K562 (cell line): Measurements from ENCODE around the gene ORC1. TPM values are rescaled to one million over a fixed set of nuclear protein-coding genes. Genes with fewer than 3 reads are reported as not detected.

Source experiments
- E2F6 ChIP-seq, 2 experiments: IDR thresholded peaks; 2 replicates each; pipeline ENCODE4 v1.6.1; 2011; ENCODE audit warnings: borderline replicate concordance in 1 of 2, control low read depth in 1 of 2, low read depth in 1 of 2, low read length in 1 of 2, mild to moderate bottlenecking in 1 of 2, mixed read lengths in 1 of 2, moderate library complexity in 1 of 2; ENCODE audit not compliant: insufficient read depth in 1 of 2, insufficient read length in 1 of 2, poor library complexity in 1 of 2, severe bottlenecking in 1 of 2; ENCODE audit errors: extremely low read depth in 1 of 2
- ETS1 ChIP-seq: conservative IDR thresholded peaks from 2 replicates; pipeline ENCODE4 v1.6.1; 2011; ENCODE audit warnings: low read depth, mild to moderate bottlenecking, low read length; ENCODE audit not compliant: control insufficient read depth
- MLX ChIP-seq, 2 experiments: fragments of 450-650 bp in 1 of 2; sonication (generic) in 1 of 2; formaldehyde crosslinking; conservative IDR thresholded peaks; 2 replicates each; pipeline versions ENCODE4 v1.4.0 to v1.8.1; 2020 to 2022; ENCODE audit warnings: mild to moderate bottlenecking in 1 of 2, missing genetic modification reagents in 1 of 2
- NR2C2 ChIP-seq, 2 experiments: fragments of 200-800 bp in 1 of 2; sonication (Bioruptor generic) in 1 of 2; sonication (generic) in 1 of 2; formaldehyde crosslinking in 1 of 2; IDR thresholded peaks; 2 replicates each; pipeline versions ENCODE4 v1.6.1 to v1.8.0; 2016 to 2022; ENCODE audit warnings: mild to moderate bottlenecking in 1 of 2, missing compliant biosample characterization in 1 of 2, missing genetic modification characterization in 1 of 2, missing genetic modification reagents in 1 of 2
- NRF1 ChIP-seq, 2 experiments: fragments of 450-650 bp; IDR thresholded peaks in 1 of 2; conservative IDR thresholded peaks in 1 of 2; 2 replicates each; pipeline ENCODE4 v1.6.1; 2014; ENCODE audit warnings: mild to moderate bottlenecking in 2 of 2
- PPARD ChIP-seq: fragments of 250-450 bp; sonication (Bioruptor Pico); IDR thresholded peaks from 2 replicates; pipeline ENCODE4 v1.8.0; 2022; ENCODE audit warnings: inconsistent platforms, mild to moderate bottlenecking, moderate library complexity
- PRDM10 ChIP-seq: fragments of 450-650 bp; IDR thresholded peaks from 2 replicates; pipeline ENCODE4 v1.6.1; 2018; ENCODE audit not compliant: partially characterized antibody
- PRPF4 ChIP-seq: fragments of 200-400 bp; formaldehyde crosslinking; IDR thresholded peaks from one replicate; pipeline ENCODE4 v1.6.1; 2017; ENCODE audit warnings: low read length, low read depth, mild to moderate bottlenecking; ENCODE audit not compliant: insufficient read depth, poor library complexity, severe bottlenecking
- PYGO2 ChIP-seq: fragments of 450-650 bp; IDR thresholded peaks from 2 replicates; pipeline ENCODE4 v1.6.1; 2016; ENCODE audit warnings: mild to moderate bottlenecking, missing genetic modification characterization, moderate library complexity, missing compliant biosample characterization
- SETDB1 ChIP-seq: IDR thresholded peaks from one replicate; pipeline ENCODE4 v1.6.1; 2012; ENCODE audit warnings: low read length, control low read depth, inconsistent platforms
- SNIP1 ChIP-seq: fragments of 450-650 bp; IDR thresholded peaks from 2 replicates; pipeline ENCODE4 v1.7.1; 2017; ENCODE audit warnings: low read depth, mild to moderate bottlenecking
- SP2 ChIP-seq: IDR thresholded peaks from 2 replicates; pipeline ENCODE4 v1.6.1; 2011; ENCODE audit warnings: mild to moderate bottlenecking, low read depth, low read length, moderate library complexity; ENCODE audit not compliant: poor library complexity, severe bottlenecking; ENCODE audit errors: extremely low read depth
- TAL1 ChIP-seq: fragments of 450-650 bp; IDR thresholded peaks from 2 replicates; pipeline ENCODE4 v1.6.1; 2016; ENCODE audit warnings: mild to moderate bottlenecking
- ZBTB43 ChIP-seq: sonication (generic); formaldehyde crosslinking; IDR thresholded peaks from 2 replicates; pipeline ENCODE4 v1.8.0; 2023; ENCODE audit warnings: mild to moderate bottlenecking, missing genetic modification reagents
- ZNF134 ChIP-seq: fragments of 250-450 bp; sonication (Bioruptor Pico); conservative IDR thresholded peaks from 2 replicates; pipeline ENCODE4 v1.4.0; 2020
- ZNF316 ChIP-seq: fragments of 450-650 bp; IDR thresholded peaks from 2 replicates; pipeline ENCODE4 v1.6.1; 2016
- ZNF740 ChIP-seq, 3 experiments: fragments of 200-800 bp in 1 of 3; sonication (Bioruptor generic) in 1 of 3; sonication (generic) in 1 of 3; formaldehyde crosslinking in 1 of 3; IDR thresholded peaks; 2 replicates each; pipeline versions ENCODE4 v1.6.1 to v1.8.0; 2016 to 2022; ENCODE audit warnings: mild to moderate bottlenecking in 2 of 3, missing compliant biosample characterization in 2 of 3, missing genetic modification characterization in 2 of 3, missing genetic modification reagents in 1 of 3
- ZNF830 ChIP-seq: fragments of 250-450 bp; sonication (Bioruptor Pico); IDR thresholded peaks from 2 replicates; pipeline ENCODE4 v1.5.0; 2021; ENCODE audit warnings: mild to moderate bottlenecking
- polyA plus RNA-seq, 8 experiments: library from polyadenylated mRNA; depleted of rRNA in 4 of 8; stranded (reverse) in 5 of 8; unstranded in 3 of 8; fragments of >200 nt; fragmentation: Nextera tagmentation in 2 of 8; fragmentation: Illumina TruSeq in 1 of 8; extraction: Ambion mirVana in 2 of 8; extraction: Trizol in 1 of 8; gene quantifications; 2 replicates each; pipeline versions ENCODE4 v1.2.1 to v1.2.3, GENCODE V29; 2011 to 2014; ENCODE audit warnings: inconsistent platforms in 1 of 8, missing spikeins in 1 of 8
- total RNA-seq, 7 experiments: library from RNA; depleted of rRNA in 6 of 7; stranded (reverse); fragments of >200 nt in 6 of 7; fragmentation: Illumina TruSeq in 2 of 7; extraction: Trizol in 2 of 7; gene quantifications; 2 replicates each; pipeline versions ENCODE4 v1.2.1 to v1.2.3, GENCODE V29; 2011 to 2021; ENCODE audit warnings: low replicate concordance in 1 of 7

The ORC1 gene
- total and polyA plus RNA-seq, 9 of the 15 experiments (the other 6 are each of a cell fraction or from before 2014, with no cell fraction given): 26.4 to 91.6 (median 69.7) TPM

- no peak for TF ChIP-seq SP2
- TF ChIP-seq SETDB1: no peak
- TF ChIP-seq TAL1: no peak
- no peak for TF ChIP-seq E2F6 (IDR thresholded peaks at IDR 0.05; ENCODE audit: borderline replicate concordance in 1 of 2, extremely low read depth in 1 of 2, insufficient read depth in 1 of 2, insufficient read length in 1 of 2, low read depth in 1 of 2, low read length in 1 of 2, poor library complexity in 1 of 2, severe bottlenecking in 1 of 2)
- TF ChIP-seq ZNF134 (CRISPR knock-in tag): no peak
- TF ChIP-seq NR2C2 (CRISPR knock-in tag; IDR thresholded peaks at IDR 0.05): no peak
- TF ChIP-seq NR2C2 (tag; IDR thresholded peaks at IDR 0.05): no peak
- no peak for TF ChIP-seq ZNF740 (CRISPR knock-in tag; IDR thresholded peaks at IDR 0.05)
- no peak for TF ChIP-seq ZNF740 (tag; IDR thresholded peaks at IDR 0.05)
- no peak for TF ChIP-seq ZBTB43 (CRISPR knock-in tag)
- no peak for TF ChIP-seq PPARD
- no peak for TF ChIP-seq PYGO2
- TF ChIP-seq PRPF4: no peak
- TF ChIP-seq ZNF830 (CRISPR knock-in tag): no peak
- no peak for TF ChIP-seq ETS1
- no peak for TF ChIP-seq MLX (CRISPR knock-in tag; conservative IDR thresholded peaks at IDR 0.05)
- peak; percentile 67 for TF ChIP-seq PRDM10
- no peak for TF ChIP-seq SNIP1
- no peak for TF ChIP-seq NRF1 (conservative IDR thresholded peaks at IDR 0.05 in 1 of 2, IDR thresholded peaks at IDR 0.05 in 1 of 2)
- peak; percentile 50 for TF ChIP-seq ZNF316
These were observed 20.0 kb upstream of the ORC1 start (continued) for GRCh38 chr1:52424231-52424636.
